GM23338 (cell line): ENCODE results near the gene TWSG1. TPM values are rescaled to one million over a fixed set of nuclear protein-coding genes. Genes with fewer than 3 reads are reported as not detected.

Source experiments
- ATAC-seq: fragments of 200-7000 bp; cut with Tn5 transposase; 3 replicates; pipeline ENCODE4 v1.9.1; 2020
- DNase-seq: peaks from one replicate; pipeline ENCODE4 v3.0.0-alpha.2; 2015; ENCODE audit warnings: low spot score
- H2AFZ ChIP-seq: fragments of 200-600 bp; sonication (generic); 2 replicates; pipeline ENCODE4 v1.8.0; 2016; ENCODE audit warnings: antibody characterized with exemption, mild to moderate bottlenecking, moderate library complexity
- H3F3A ChIP-seq: fragments of 200-600 bp; sonication (generic); replicated peaks from 2 replicates; pipeline ENCODE4 v1.8.0; 2017; ENCODE audit warnings: antibody characterized with exemption, mixed run types, low read depth
- H3K27ac ChIP-seq: fragments of 200-600 bp; sonication (generic); 2 replicates; pipeline ENCODE4 v1.6.1; 2016; ENCODE audit warnings: low read depth
- H3K27me3 ChIP-seq: fragments of 200-600 bp; sonication (generic); 2 replicates; pipeline ENCODE4 v1.8.0; 2016; ENCODE audit warnings: mild to moderate bottlenecking, mixed run types, moderate library complexity; ENCODE audit not compliant: insufficient read depth
- H3K36me3 ChIP-seq: fragments of 200-600 bp; sonication (generic); 2 replicates; pipeline ENCODE4 v1.8.0; 2016; ENCODE audit warnings: mild to moderate bottlenecking; ENCODE audit not compliant: insufficient read depth
- H3K4me1 ChIP-seq: fragments of 200-600 bp; sonication (generic); 2 replicates; pipeline ENCODE4 v1.8.0; 2016; ENCODE audit warnings: mild to moderate bottlenecking, moderate library complexity; ENCODE audit not compliant: insufficient read depth
- H3K4me2 ChIP-seq: fragments of 200-600 bp; sonication (generic); 2 replicates; pipeline ENCODE4 v1.7.1; 2017; ENCODE audit warnings: mixed run types
- H3K4me3 ChIP-seq: fragments of 200-600 bp; sonication (generic); 2 replicates; pipeline ENCODE4 v1.6.1; 2016; ENCODE audit warnings: mixed run types
- H3K79me2 ChIP-seq: fragments of 200-600 bp; sonication (generic); replicated peaks from 2 replicates; pipeline ENCODE4 v1.8.0; 2017; ENCODE audit warnings: mild to moderate bottlenecking; ENCODE audit not compliant: insufficient read depth
- H3K9me2 ChIP-seq: fragments of 200-600 bp; sonication (generic); 2 replicates; pipeline ENCODE4 v1.8.0; 2017; ENCODE audit not compliant: insufficient read depth
- H4K20me1 ChIP-seq: fragments of 200-600 bp; sonication (generic); replicated peaks from 2 replicates; pipeline ENCODE4 v1.8.0; 2017; ENCODE audit warnings: mild to moderate bottlenecking; ENCODE audit not compliant: insufficient read depth
- H3K27ac Mint-ChIP-seq: 2 replicates; pipeline ENCODE4 v1.8.0; 2020; ENCODE audit warnings: inconsistent platforms, mild to moderate bottlenecking, moderate library complexity, mixed read lengths
- H3K27me3 Mint-ChIP-seq: 3 replicates; pipeline ENCODE4 v1.8.0; 2022; ENCODE audit warnings: low read depth, mild to moderate bottlenecking, moderate library complexity, mixed read lengths, inconsistent platforms; ENCODE audit not compliant: insufficient read depth, poor library complexity
- H3K36me3 Mint-ChIP-seq: 3 replicates; pipeline ENCODE4 v1.8.0; 2021; ENCODE audit warnings: low read depth, mild to moderate bottlenecking, inconsistent platforms, moderate library complexity, mixed read lengths
- H3K4me1 Mint-ChIP-seq: 3 replicates; pipeline ENCODE4 v1.8.0; 2020; ENCODE audit warnings: mild to moderate bottlenecking, inconsistent platforms, mixed read lengths
- H3K4me3 Mint-ChIP-seq: 3 replicates; pipeline ENCODE4 v1.8.0; 2021; ENCODE audit warnings: moderate library complexity, mild to moderate bottlenecking, inconsistent platforms, mixed read lengths
- H3K9me3 Mint-ChIP-seq: 3 replicates; pipeline ENCODE4 v1.8.0; 2020; ENCODE audit warnings: moderate library complexity, mild to moderate bottlenecking, inconsistent platforms, mixed read lengths
- CREB1 ChIP-seq: fragments of 250-450 bp; sonication (Bioruptor Pico); IDR thresholded peaks from 2 replicates; pipeline ENCODE4 v1.5.0; 2020; ENCODE audit warnings: low read depth, mild to moderate bottlenecking, moderate library complexity
- EZH2 ChIP-seq: fragments of 200-600 bp; sonication (generic); IDR thresholded peaks from one replicate; pipeline ENCODE4 v1.8.0; 2017; ENCODE audit warnings: antibody characterized with exemption, mild to moderate bottlenecking, low read depth; ENCODE audit not compliant: unreplicated experiment
- EZH2phosphoT487 ChIP-seq: fragments of 200-600 bp; sonication (generic); IDR thresholded peaks from one replicate; pipeline ENCODE4 v1.8.1; 2018; ENCODE audit warnings: antibody characterized with exemption; ENCODE audit not compliant: unreplicated experiment
- JUNB ChIP-seq: IDR thresholded peaks from one replicate; pipeline ENCODE4 v1.6.1; 2016; ENCODE audit warnings: antibody characterized with exemption; ENCODE audit not compliant: unreplicated experiment
- NANOG ChIP-seq: IDR thresholded peaks from 2 replicates; pipeline ENCODE4 v1.6.1; 2016; ENCODE audit warnings: antibody characterized with exemption, borderline replicate concordance
- POLR2AphosphoS5 ChIP-seq: IDR thresholded peaks from 2 replicates; pipeline ENCODE4 v1.6.1; 2016; ENCODE audit warnings: antibody characterized with exemption, low read depth
- STAT1 ChIP-seq: IDR thresholded peaks from one replicate; pipeline ENCODE4 v1.6.1; 2016; ENCODE audit warnings: antibody characterized with exemption; ENCODE audit not compliant: unreplicated experiment
- ZNF114 ChIP-seq: fragments of 250-450 bp; sonication (Bioruptor Pico); IDR thresholded peaks from 2 replicates; pipeline ENCODE4 v1.5.0; 2020; ENCODE audit warnings: mild to moderate bottlenecking, moderate library complexity
- ZNF331 ChIP-seq: fragments of 250-450 bp; sonication (Bioruptor Pico); IDR thresholded peaks from 2 replicates; pipeline ENCODE4 v1.5.0; 2020; ENCODE audit warnings: low read depth, mild to moderate bottlenecking, moderate library complexity
- polyA plus RNA-seq: library from polyadenylated mRNA; unstranded; fragments of >200 nt; fragmentation: Nextera tagmentation; extraction: Ambion mirVana; gene quantifications from 2 replicates; pipeline ENCODE4 v1.2.1, GENCODE V29; 2016
- total RNA-seq: library from RNA; depleted of rRNA; stranded (reverse); fragments of >200 nt; shearing (Covaris generic); gene quantifications from 2 replicates; pipeline ENCODE4 v1.2.3, GENCODE V29; 2014
- TF ChIP-seq, protein P1 (sequence below), 2 experiments: fragments of 200-600 bp in 1 of 2; sonication (generic) in 1 of 2; conservative IDR thresholded peaks; 2 replicates each; pipeline versions ENCODE4 v1.5.1 to v1.6.1; 2016 to 2017; ENCODE audit warnings: antibody characterized with exemption in 2 of 2, low read depth in 2 of 2, mild to moderate bottlenecking in 2 of 2, moderate library complexity in 1 of 2
- TF ChIP-seq, protein P2 (sequence below): IDR thresholded peaks from 2 replicates; pipeline ENCODE4 v1.6.1; 2016; ENCODE audit warnings: antibody characterized with exemption
- TF ChIP-seq, protein P3 (sequence below): fragments of 250-450 bp; sonication (Bioruptor Pico); IDR thresholded peaks from 2 replicates; pipeline ENCODE4 v1.5.0; 2020; ENCODE audit warnings: mild to moderate bottlenecking, moderate library complexity
- TF ChIP-seq, protein P4 (sequence below): IDR thresholded peaks from one replicate; pipeline ENCODE4 v1.6.1; 2018; ENCODE audit warnings: antibody characterized with exemption; ENCODE audit not compliant: unreplicated experiment

Gene TWSG1
- total and polyA plus RNA-seq, 2 experiments from 2014 or later = 11.5 to 29.1 TPM

DNA sequence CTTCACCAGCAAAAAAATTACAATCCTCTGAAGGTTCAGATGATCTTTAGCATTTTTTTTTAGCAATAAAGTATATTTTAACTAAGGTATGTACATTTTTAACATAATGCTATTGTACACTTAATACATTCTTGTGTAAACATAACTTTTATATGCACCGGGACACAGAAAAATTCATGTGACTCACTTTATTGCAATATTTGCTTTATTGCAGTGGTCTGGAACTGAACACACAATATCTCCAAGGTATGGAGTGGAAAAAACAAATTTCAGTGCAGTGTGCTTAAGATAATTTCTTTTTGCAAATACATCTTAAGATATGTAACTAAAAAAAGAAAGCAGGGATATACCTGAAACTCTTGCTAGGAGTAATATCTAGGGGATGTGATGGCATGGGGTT is 5.1 kb upstream of the TWSG1 start:
- Mint-ChIP-seq H3K27ac (no peak overlapping the region), H3K36me3 (no peaks in the 10 kb centered on the region), H3K9me3 (peaks cover 3% of the 10 kb centered on the region; the same call in 1 of the 3 replicates), H3K4me3 (no peak overlapping the region), H3K27me3 (peaks cover 7% of the 10 kb centered on the region), H3K4me1 (no peaks in the 10 kb centered on the region)
- H3K4me2 ChIP-seq = no peak overlapping the region
- DNase-seq = no peak
- no peak overlapping the region for H3K27ac ChIP-seq
- no peak overlapping the region for H3K4me3 ChIP-seq
- H2AFZ ChIP-seq = no peak overlapping the region
- ATAC-seq = no peak
- TF ChIP-seq JUNB (no peak), POLR2AphosphoS5 (no peak), CREB1 (CRISPR knock-in tag) (no peak), NANOG (no peak), EZH2 (no peak), ZNF331 (no peak), EZH2phosphoT487 (no peak), ZNF114 (CRISPR knock-in tag) (no peak), STAT1 (no peak)
- TF ChIP-seq, protein P1, sequence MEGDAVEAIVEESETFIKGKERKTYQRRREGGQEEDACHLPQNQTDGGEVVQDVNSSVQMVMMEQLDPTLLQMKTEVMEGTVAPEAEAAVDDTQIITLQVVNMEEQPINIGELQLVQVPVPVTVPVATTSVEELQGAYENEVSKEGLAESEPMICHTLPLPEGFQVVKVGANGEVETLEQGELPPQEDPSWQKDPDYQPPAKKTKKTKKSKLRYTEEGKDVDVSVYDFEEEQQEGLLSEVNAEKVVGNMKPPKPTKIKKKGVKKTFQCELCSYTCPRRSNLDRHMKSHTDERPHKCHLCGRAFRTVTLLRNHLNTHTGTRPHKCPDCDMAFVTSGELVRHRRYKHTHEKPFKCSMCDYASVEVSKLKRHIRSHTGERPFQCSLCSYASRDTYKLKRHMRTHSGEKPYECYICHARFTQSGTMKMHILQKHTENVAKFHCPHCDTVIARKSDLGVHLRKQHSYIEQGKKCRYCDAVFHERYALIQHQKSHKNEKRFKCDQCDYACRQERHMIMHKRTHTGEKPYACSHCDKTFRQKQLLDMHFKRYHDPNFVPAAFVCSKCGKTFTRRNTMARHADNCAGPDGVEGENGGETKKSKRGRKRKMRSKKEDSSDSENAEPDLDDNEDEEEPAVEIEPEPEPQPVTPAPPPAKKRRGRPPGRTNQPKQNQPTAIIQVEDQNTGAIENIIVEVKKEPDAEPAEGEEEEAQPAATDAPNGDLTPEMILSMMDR (conservative IDR thresholded peaks at IDR 0.05; ENCODE audit: low read depth in 2 of 2) = no peak
- TF ChIP-seq, protein P2, sequence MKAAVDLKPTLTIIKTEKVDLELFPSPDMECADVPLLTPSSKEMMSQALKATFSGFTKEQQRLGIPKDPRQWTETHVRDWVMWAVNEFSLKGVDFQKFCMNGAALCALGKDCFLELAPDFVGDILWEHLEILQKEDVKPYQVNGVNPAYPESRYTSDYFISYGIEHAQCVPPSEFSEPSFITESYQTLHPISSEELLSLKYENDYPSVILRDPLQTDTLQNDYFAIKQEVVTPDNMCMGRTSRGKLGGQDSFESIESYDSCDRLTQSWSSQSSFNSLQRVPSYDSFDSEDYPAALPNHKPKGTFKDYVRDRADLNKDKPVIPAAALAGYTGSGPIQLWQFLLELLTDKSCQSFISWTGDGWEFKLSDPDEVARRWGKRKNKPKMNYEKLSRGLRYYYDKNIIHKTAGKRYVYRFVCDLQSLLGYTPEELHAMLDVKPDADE = no peak
- TF ChIP-seq, protein P3, sequence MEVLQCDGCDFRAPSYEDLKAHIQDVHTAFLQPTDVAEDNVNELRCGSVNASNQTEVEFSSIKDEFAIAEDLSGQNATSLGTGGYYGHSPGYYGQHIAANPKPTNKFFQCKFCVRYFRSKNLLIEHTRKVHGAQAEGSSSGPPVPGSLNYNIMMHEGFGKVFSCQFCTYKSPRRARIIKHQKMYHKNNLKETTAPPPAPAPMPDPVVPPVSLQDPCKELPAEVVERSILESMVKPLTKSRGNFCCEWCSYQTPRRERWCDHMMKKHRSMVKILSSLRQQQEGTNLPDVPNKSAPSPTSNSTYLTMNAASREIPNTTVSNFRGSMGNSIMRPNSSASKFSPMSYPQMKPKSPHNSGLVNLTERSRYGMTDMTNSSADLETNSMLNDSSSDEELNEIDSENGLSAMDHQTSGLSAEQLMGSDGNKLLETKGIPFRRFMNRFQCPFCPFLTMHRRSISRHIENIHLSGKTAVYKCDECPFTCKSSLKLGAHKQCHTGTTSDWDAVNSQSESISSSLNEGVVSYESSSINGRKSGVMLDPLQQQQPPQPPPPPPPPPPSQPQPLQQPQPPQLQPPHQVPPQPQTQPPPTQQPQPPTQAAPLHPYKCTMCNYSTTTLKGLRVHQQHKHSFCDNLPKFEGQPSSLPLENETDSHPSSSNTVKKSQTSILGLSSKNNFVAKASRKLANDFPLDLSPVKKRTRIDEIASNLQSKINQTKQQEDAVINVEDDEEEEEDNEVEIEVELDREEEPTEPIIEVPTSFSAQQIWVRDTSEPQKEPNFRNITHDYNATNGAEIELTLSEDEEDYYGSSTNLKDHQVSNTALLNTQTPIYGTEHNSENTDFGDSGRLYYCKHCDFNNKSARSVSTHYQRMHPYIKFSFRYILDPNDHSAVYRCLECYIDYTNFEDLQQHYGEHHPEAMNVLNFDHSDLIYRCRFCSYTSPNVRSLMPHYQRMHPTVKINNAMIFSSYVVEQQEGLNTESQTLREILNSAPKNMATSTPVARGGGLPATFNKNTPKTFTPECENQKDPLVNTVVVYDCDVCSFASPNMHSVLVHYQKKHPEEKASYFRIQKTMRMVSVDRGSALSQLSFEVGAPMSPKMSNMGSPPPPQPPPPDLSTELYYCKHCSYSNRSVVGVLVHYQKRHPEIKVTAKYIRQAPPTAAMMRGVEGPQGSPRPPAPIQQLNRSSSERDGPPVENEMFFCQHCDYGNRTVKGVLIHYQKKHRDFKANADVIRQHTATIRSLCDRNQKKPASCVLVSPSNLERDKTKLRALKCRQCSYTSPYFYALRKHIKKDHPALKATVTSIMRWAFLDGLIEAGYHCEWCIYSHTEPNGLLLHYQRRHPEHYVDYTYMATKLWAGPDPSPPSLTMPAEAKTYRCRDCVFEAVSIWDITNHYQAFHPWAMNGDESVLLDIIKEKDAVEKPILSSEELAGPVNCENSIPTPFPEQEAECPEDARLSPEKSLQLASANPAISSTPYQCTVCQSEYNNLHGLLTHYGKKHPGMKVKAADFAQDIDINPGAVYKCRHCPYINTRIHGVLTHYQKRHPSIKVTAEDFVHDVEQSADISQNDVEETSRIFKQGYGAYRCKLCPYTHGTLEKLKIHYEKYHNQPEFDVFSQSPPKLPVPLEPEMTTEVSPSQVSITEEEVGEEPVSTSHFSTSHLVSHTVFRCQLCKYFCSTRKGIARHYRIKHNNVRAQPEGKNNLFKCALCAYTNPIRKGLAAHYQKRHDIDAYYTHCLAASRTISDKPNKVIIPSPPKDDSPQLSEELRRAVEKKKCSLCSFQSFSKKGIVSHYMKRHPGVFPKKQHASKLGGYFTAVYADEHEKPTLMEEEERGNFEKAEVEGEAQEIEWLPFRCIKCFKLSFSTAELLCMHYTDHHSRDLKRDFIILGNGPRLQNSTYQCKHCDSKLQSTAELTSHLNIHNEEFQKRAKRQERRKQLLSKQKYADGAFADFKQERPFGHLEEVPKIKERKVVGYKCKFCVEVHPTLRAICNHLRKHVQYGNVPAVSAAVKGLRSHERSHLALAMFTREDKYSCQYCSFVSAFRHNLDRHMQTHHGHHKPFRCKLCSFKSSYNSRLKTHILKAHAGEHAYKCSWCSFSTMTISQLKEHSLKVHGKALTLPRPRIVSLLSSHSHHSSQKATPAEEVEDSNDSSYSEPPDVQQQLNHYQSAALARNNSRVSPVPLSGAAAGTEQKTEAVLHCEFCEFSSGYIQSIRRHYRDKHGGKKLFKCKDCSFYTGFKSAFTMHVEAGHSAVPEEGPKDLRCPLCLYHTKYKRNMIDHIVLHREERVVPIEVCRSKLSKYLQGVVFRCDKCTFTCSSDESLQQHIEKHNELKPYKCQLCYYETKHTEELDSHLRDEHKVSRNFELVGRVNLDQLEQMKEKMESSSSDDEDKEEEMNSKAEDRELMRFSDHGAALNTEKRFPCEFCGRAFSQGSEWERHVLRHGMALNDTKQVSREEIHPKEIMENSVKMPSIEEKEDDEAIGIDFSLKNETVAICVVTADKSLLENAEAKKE (CRISPR knock-in tag) = no peak
- TF ChIP-seq, protein P4, sequence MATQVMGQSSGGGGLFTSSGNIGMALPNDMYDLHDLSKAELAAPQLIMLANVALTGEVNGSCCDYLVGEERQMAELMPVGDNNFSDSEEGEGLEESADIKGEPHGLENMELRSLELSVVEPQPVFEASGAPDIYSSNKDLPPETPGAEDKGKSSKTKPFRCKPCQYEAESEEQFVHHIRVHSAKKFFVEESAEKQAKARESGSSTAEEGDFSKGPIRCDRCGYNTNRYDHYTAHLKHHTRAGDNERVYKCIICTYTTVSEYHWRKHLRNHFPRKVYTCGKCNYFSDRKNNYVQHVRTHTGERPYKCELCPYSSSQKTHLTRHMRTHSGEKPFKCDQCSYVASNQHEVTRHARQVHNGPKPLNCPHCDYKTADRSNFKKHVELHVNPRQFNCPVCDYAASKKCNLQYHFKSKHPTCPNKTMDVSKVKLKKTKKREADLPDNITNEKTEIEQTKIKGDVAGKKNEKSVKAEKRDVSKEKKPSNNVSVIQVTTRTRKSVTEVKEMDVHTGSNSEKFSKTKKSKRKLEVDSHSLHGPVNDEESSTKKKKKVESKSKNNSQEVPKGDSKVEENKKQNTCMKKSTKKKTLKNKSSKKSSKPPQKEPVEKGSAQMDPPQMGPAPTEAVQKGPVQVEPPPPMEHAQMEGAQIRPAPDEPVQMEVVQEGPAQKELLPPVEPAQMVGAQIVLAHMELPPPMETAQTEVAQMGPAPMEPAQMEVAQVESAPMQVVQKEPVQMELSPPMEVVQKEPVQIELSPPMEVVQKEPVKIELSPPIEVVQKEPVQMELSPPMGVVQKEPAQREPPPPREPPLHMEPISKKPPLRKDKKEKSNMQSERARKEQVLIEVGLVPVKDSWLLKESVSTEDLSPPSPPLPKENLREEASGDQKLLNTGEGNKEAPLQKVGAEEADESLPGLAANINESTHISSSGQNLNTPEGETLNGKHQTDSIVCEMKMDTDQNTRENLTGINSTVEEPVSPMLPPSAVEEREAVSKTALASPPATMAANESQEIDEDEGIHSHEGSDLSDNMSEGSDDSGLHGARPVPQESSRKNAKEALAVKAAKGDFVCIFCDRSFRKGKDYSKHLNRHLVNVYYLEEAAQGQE = no peak
- H3F3A ChIP-seq = no peaks in the 10 kb centered on the region
- peaks cover 12% of the 10 kb centered on the region for H3K27me3 ChIP-seq
- no peaks in the 10 kb centered on the region for H3K79me2 ChIP-seq
- H3K9me2 ChIP-seq = no peaks in the 10 kb centered on the region; the same call in 1 of the 2 replicates
- no peaks in the 10 kb centered on the region; the same call in 1 of the 2 replicates for H3K36me3 ChIP-seq
- no peaks in the 10 kb centered on the region for H3K4me1 ChIP-seq
- H4K20me1 ChIP-seq = no peaks in the 10 kb centered on the region
